Stimulated activated memory B cell treated with anti-CD40 and anti-IgM and Interleukin-4, amounts not matched to agents 10 μg/mL and 1 μg/mL and 100 μg/mL, for 72 hours (primary cell): ENCODE results near the gene SWAP70.
"Not testable (repeated sequence)": the region's sequence is repeated elsewhere in the genome, so short reads cannot be mapped to it uniquely, and the experiment has no call there.

Experiments
- ATAC-seq: fragments of 150-1000 bp; cut with Tn5 transposase; 2 replicates; pipeline ENCODE4 v1.10.0; 2021
- H3K27ac Mint-ChIP-seq: one replicate; pipeline ENCODE4 v1.8.0; 2022; ENCODE audit warnings: mild to moderate bottlenecking, mixed read lengths
- H3K27me3 Mint-ChIP-seq: one replicate; pipeline ENCODE4 v1.8.0; 2022; ENCODE audit warnings: mixed read lengths
- H3K36me3 Mint-ChIP-seq: one replicate; pipeline ENCODE4 v1.8.0; 2022; ENCODE audit warnings: mixed read lengths
- H3K4me1 Mint-ChIP-seq: one replicate; pipeline ENCODE4 v1.8.0; 2022; ENCODE audit warnings: mixed read lengths
- H3K4me3 Mint-ChIP-seq: one replicate; pipeline ENCODE4 v1.8.0; 2022; ENCODE audit warnings: mild to moderate bottlenecking, moderate library complexity, mixed read lengths
- H3K9me3 Mint-ChIP-seq: one replicate; pipeline ENCODE4 v1.8.0; 2022; ENCODE audit warnings: mixed read lengths

SWAP70 gene

DNA sequence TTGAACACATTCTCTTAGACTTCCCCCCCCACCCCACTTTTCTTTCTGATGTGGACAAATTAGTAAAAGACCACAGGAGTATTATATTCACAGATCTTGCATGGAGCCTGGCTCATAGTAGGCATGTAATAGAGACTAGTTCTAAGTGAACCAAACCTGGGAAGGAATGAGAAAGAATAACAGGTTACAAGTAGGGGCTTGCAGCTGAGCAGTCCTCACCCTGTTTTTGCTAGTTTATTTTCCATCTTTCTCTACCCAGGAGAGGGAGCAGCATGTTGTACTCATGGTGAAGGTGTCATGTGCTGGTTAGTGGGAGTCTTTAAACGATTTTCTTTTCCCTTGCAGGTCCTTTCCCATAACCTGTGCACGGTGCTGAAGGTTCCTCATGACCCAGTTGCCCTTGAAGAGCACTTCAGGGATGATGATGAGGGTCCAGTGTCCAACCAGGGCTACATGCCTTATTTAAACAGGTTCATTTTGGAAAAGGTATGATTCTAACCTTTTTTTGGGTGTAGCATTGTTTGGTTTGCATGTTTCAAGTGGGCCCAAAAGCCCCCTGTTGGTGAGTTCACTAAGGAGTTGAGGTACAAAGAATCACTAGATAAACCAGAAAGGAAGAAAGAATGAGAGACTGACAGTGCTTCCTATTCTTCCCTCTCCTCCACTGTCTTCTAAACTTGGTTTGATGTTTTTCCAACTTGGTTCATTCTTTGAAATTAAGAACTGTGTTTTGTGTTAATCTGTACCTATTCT, 30.1 kb downstream of the SWAP70 start:
- H3K27me3 Mint-ChIP-seq, result no peaks in the 10 kb centered on the region
- no peak for ATAC-seq
- no peak overlapping the region for H3K27ac Mint-ChIP-seq
- H3K36me3 Mint-ChIP-seq, result peaks cover 51% of the 10 kb centered on the region
- peaks cover 68% of the 10 kb centered on the region for H3K4me1 Mint-ChIP-seq
- H3K4me3 Mint-ChIP-seq, result peak overlapping the region; percentile 13
- no peaks in the 10 kb centered on the region for H3K9me3 Mint-ChIP-seq

DNA sequence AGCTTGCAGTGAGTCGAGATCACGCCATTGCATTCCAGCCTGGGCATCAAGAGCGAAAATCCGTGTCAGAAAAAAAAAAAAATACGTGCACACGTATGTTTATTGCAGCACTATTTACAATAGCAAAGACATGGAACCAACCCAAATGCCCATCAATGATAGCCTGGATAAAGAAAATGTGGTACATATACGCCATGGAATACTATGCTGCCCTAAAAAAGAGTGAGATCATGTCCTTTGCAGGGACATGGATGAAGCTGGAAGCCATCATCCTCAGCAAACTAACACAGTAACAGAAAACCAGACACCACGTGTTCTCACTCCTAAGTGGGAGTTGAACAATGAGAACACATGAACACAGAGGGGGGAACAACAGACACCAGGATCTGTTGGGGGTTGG, 31.4 kb downstream of the SWAP70 start:
- H3K4me1 Mint-ChIP-seq, result peaks cover 80% of the 10 kb centered on the region
- not testable (repeated sequence) for H3K4me3 Mint-ChIP-seq, ATAC-seq, H3K27me3 Mint-ChIP-seq, H3K9me3 Mint-ChIP-seq
- peak overlapping the region; percentile 69 for H3K27ac Mint-ChIP-seq
- H3K36me3 Mint-ChIP-seq, result peaks cover 53% of the 10 kb centered on the region

DNA sequence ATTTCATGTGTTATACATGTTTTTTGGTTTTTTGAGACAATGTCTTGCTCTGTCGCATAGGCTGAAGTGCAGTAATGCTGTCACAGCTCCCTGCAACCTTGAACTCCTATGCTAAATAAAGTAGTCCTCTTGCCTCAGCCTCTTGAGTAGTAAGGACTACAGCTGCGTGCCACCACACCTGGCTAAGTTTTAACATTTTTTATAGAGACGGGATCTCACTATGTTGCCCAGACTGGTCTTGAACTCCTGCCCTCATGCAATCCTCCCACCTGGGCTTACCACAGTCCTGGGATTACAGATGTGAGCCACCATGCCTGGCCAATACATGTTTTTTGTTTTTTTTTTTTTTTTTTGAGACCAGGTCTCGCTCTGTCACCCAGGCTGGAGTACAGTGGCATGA, 33.9 kb downstream of the SWAP70 start:
- no peaks in the 10 kb centered on the region for H3K9me3 Mint-ChIP-seq
- peaks cover 57% of the 10 kb centered on the region for H3K36me3 Mint-ChIP-seq
- peak overlapping the region; percentile 78 for H3K27ac Mint-ChIP-seq
- peaks cover 81% of the 10 kb centered on the region for H3K4me1 Mint-ChIP-seq
- peak overlapping the region; percentile 38 for H3K4me3 Mint-ChIP-seq
- H3K27me3 Mint-ChIP-seq, result no peaks in the 10 kb centered on the region
- ATAC-seq, result peak; percentile 54

DNA sequence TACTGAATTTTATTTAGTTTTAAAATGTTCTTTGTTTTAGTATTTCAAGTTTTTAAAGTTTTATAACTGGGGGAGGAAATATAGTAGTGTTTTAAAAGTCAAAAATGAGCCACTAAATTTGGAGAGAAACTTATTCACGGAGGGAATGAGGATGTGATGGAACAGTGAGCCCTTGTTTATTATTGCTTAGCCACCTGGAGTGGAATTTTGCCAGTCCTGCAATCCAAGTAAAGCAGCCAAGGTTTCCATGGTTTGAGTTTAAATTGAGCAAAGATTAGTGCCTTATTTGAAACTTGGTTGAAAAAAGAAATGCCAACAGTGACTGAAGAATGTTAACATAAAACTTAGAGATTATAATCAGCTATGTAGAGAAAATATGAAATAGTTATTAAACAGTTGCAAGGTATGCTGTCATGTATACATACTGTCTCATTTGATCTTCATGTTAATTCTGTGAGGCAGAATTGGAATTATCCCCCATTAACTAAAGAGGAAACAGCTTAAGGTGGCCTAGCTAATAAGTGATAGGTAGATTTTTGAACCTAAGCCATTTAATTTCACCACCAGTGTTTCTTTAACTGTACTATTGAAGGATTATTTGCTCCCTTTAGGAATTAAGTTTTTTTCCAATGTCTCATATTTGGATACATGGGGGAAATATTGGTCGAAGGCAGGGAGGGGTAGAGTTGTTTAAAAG, 36.4 kb downstream of the SWAP70 start:
- Mint-ChIP-seq H3K9me3 (no peaks in the 10 kb centered on the region), H3K27me3 (no peaks in the 10 kb centered on the region), H3K27ac (peak overlapping the region; percentile 78), H3K4me1 (peaks cover 81% of the 10 kb centered on the region), H3K4me3 (no peak overlapping the region), H3K36me3 (peaks cover 57% of the 10 kb centered on the region)
- ATAC-seq, result no peak

DNA sequence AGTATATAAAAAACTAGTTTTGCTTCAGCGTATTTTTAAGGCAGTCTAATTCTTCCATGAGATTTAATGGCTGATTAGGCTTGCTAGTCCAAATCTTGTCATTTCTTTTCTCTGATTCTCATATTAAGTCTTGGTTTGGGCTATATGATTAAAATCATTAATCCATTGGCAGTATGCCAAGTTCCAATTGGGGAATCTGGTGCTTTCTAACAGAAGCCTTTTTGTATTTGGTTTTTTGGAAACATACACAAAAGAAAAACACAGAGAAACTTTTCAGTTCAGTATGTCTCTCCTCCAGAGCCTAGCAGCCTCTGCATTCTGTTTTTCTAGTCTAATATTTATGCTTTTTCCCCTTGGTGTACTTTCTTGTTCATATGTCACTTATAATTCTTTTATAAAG, 37.9 kb downstream of the SWAP70 start:
- Mint-ChIP-seq H3K27me3 (no peaks in the 10 kb centered on the region), H3K4me3 (peak overlapping the region; percentile 45)

DNA sequence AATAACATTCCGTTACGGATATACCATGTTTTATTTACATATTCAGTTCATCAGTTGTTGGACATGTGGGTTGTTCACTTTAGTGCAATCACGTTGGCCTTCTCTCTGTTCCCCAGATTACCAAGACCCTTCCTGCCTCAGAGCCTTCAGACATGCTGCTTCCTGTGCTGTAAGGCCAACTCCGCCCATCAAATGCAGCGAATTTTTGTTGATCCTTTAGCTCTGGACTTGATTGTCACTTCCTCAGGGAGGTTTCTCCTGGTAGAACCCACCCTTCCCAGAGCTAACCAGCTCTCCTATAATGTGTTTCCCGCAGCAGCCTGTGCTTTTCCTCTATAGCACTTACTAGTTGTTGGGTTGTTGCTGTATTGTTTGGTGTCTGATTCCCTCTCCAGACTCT, 39.4 kb downstream of the SWAP70 start:
- H3K4me1 Mint-ChIP-seq, result peaks cover 79% of the 10 kb centered on the region
- H3K27me3 Mint-ChIP-seq, result no peaks in the 10 kb centered on the region
- no peaks in the 10 kb centered on the region for H3K9me3 Mint-ChIP-seq
- no peak for ATAC-seq
- H3K27ac Mint-ChIP-seq, result peak overlapping the region; percentile 17
- peaks cover 54% of the 10 kb centered on the region for H3K36me3 Mint-ChIP-seq
- H3K4me3 Mint-ChIP-seq, result peak overlapping the region; percentile 24

More for the DNA sequence above, 37.9 kb downstream of the SWAP70 start:
- peak overlapping the region; percentile 84 for H3K27ac Mint-ChIP-seq
- ATAC-seq, result no peak
- H3K4me1 Mint-ChIP-seq, result peaks cover 79% of the 10 kb centered on the region
- H3K36me3 Mint-ChIP-seq, result peaks cover 54% of the 10 kb centered on the region
- no peaks in the 10 kb centered on the region for H3K9me3 Mint-ChIP-seq

DNA sequence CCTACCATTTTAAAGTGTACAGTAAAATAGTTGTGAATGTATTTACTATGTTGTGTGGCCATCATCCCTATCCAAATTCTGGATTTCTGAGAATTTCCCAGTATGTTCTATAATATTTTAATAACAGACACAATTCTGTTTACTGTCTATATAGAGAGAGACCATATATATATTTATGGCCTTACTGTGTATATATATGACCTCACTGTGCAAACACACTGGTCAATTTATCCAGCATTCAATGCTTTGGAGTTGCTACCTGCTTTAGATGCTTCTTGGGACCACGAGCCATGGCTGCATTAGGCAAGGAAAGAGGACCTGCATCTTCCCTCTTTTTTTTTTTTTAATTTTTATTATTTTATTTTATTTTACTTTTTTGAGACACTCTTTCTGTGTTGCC, 40.2 kb downstream of the SWAP70 start:
- Mint-ChIP-seq H3K4me3 (no peak overlapping the region), H3K36me3 (peaks cover 51% of the 10 kb centered on the region), H3K27me3 (no peaks in the 10 kb centered on the region), H3K4me1 (peaks cover 79% of the 10 kb centered on the region), H3K27ac (peak overlapping the region; percentile 17), H3K9me3 (no peaks in the 10 kb centered on the region)
- no peak for ATAC-seq

DNA sequence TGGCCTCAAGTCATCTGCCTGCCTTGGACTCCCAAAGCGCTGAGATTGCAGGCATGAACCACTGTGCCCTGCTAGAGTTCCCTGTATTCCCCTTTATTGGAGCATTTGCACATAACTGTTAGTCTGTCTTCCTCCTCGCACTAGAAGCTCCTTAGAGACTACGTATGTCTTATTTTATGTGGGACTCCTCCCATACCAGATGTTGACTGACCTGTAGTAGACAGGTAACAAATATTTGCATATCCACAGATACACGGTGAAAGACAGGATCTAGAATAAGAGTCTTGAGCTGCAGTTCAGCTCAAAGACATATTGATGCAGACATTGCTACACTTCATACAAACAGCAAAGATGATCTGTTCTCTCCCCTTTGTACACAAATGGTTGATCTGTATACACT, 40.7 kb downstream of the SWAP70 start:
- peak overlapping the region; percentile 34 for H3K4me3 Mint-ChIP-seq
- H3K36me3 Mint-ChIP-seq, result peaks cover 54% of the 10 kb centered on the region

DNA sequence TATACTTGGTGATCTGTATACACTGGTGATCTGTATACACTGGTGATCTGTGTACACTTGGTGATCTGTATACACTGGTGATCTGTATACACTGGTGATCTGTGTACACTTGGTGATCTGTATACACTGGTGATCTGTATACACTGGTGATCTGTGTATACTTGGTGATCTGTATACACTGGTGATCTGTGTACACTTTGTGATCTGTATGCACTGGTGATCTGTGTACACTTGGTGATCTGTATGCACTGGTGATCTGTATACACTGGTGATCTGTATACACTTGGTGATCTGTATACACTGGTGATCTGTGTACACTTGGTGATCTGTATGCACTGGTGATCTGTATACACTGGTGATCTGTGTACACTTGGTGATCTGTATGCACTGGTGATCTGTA, 41.5 kb downstream of the SWAP70 start:
- not testable (repeated sequence) for H3K27ac Mint-ChIP-seq, H3K4me3 Mint-ChIP-seq, H3K9me3 Mint-ChIP-seq, H3K27me3 Mint-ChIP-seq, ATAC-seq
- Mint-ChIP-seq H3K36me3 (peaks cover 60% of the 10 kb centered on the region), H3K4me1 (peaks cover 79% of the 10 kb centered on the region)

More for the DNA sequence above, 40.7 kb downstream of the SWAP70 start:
- no peaks in the 10 kb centered on the region for H3K27me3 Mint-ChIP-seq
- H3K27ac Mint-ChIP-seq, result no peak overlapping the region
- ATAC-seq, result peak; percentile 61
- no peaks in the 10 kb centered on the region for H3K9me3 Mint-ChIP-seq
- H3K4me1 Mint-ChIP-seq, result peaks cover 79% of the 10 kb centered on the region

DNA sequence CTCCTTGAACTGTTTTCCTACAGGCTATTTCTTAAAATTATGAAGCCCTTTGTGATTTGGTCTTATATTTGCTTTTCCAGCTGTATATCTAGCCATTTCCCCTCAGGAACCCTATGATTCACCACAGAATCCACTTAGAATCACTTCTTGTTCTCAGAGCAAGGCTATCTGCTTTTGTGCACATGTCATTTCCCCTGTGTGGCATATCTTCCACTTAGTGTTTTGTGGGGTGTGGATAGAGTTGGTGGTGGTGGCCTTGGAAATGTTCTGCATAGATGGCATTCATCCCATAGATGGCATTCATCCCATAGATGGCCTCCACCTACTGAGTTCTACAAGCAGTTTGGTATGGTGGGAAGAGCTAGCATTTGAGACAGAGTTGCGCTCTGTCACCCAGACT, 44.7 kb downstream of the SWAP70 start:
- ATAC-seq, result no peak
- Mint-ChIP-seq H3K4me3 (no peak overlapping the region), H3K36me3 (peaks cover 60% of the 10 kb centered on the region), H3K4me1 (peaks cover 75% of the 10 kb centered on the region), H3K9me3 (no peaks in the 10 kb centered on the region), H3K27ac (peak overlapping the region; percentile 74), H3K27me3 (no peaks in the 10 kb centered on the region)

DNA sequence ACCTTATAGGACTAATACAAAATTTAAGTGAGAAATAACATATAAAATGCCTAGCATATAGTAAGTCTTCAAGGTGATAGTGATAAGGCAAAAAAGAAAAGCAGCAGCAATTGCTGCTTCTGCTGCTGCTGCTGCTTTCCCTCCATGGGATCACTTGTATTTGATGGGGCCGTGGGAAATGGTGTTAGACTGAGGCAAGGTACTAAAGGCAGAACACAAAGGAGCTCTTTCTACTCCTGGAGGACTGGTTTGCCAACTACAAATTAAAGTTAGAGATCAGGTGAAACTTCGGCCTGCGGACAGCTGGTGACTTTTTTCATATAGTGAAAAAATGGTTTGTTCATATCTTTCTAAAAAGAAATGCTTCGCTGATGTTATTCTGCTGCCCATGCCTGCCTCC, 46.3 kb downstream of the SWAP70 start:
- Mint-ChIP-seq H3K4me1 (peaks cover 78% of the 10 kb centered on the region), H3K27ac (peak overlapping the region; percentile 74), H3K36me3 (peaks cover 64% of the 10 kb centered on the region), H3K4me3 (peak overlapping the region; percentile 23), H3K9me3 (peaks cover 3% of the 10 kb centered on the region), H3K27me3 (no peaks in the 10 kb centered on the region)
- no peak for ATAC-seq

DNA sequence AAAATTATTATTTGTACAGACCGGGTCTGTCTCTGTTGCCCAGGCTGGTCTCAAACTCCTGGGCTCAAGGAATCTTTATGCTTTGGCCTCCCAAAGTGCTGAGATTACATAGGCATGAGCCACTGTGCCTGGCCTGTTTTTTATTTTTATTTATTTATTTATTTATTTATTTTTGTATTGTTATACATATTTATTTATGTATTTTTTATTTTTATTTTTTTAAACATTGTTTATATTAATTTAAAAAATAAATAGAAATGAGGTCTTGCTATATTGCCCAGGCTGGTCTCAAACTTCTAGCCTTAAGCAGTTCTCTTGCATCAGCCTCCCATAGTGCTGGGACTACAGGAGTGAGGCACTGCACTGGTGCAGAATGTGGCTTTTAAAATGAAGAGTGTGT, 47.0 kb downstream of the SWAP70 start:
- Mint-ChIP-seq H3K4me3 (no peak overlapping the region), H3K36me3 (peaks cover 70% of the 10 kb centered on the region), H3K27me3 (no peaks in the 10 kb centered on the region), H3K9me3 (peaks cover 4% of the 10 kb centered on the region), H3K4me1 (peaks cover 83% of the 10 kb centered on the region), H3K27ac (peak overlapping the region; percentile 73)
- ATAC-seq, result no peak

DNA sequence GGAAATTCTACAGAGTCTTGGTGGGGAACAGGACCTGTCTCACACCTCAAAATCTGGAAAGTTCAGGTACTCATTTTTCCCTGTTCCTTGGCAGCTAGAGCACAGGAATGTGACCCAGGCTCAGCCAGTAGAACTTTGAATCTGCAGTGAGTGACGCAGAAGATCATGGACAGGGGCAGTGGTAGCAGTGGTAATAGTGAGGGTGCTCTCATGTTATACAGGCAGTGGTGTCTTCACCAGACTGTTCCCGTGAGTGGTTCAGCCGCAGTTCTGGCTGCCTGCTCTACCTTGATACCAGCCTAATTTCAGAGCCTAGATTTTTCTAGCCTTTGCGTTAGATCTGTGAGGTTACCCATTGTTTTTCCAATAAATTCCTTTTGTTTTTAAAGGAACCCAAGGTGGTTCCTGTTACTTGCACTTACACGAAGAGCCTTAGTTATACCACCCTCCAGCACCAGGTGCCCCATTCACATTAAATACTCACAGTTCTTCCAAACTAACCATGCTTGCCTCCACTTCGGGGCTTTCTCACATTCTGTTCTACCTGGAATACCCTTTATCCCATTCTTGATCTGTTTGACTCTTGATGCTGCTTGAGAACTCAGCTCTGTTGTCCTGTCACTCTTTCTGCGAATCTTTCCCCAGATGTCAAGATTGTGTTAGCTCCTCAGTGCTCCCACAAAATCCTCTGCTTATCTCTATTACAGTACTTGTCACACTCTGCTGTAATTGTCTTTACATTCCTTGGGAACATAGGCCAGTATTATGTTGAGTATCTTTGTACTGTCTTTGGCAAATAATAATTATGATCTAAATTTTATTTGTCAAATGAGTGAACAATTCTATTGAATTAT, 47.8 kb downstream of the SWAP70 start:
- Mint-ChIP-seq H3K27ac (peak overlapping the region; percentile 73), H3K27me3 (no peaks in the 10 kb centered on the region), H3K36me3 (peaks cover 73% of the 10 kb centered on the region), H3K4me3 (peak overlapping the region; percentile 22), H3K9me3 (peaks cover 7% of the 10 kb centered on the region), H3K4me1 (peaks cover 86% of the 10 kb centered on the region)
- ATAC-seq, result no peak

DNA sequence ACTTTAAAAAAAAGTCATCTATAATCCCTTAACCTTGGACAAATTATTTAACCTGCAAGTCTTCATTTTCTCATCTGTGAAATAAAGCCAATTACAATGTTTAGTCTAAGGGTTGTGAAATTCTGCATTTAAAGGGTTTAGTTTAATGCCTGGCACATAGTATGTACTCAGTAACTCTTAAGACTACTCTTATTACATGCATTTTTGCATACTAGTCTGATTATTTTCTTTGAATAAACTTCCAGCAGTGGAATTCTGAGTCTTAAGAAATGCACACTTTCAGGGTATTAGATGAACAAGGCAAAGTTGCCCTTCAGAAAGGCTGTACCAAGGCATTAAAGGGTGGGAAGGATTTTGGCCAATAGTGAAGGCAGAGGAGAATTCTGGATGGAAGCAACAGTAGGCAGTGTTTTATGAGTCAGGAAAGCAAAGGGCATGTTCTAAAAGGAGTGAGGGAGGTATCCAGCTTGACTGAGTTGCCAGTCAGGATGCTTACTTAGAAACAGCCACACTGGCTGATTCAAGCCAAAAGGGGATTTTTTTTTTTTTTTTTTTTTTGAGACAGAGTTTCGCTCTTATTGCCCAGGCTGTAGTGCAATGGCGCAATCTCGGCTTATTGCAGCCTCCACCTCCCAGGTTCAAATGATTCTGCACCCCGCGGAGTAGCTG, 50.5 kb downstream of the SWAP70 start:
- H3K9me3 Mint-ChIP-seq, result peaks cover 7% of the 10 kb centered on the region
- peak overlapping the region; percentile 75 for H3K27ac Mint-ChIP-seq
- no peak overlapping the region for H3K4me3 Mint-ChIP-seq
- peaks cover 64% of the 10 kb centered on the region for H3K36me3 Mint-ChIP-seq
- peaks cover 88% of the 10 kb centered on the region for H3K4me1 Mint-ChIP-seq
- no peaks in the 10 kb centered on the region for H3K27me3 Mint-ChIP-seq
- no peak for ATAC-seq
